HEK293 (cell line): Measurements from ENCODE around the gene FADS2.

ENCODE experiments used
- CTCF ChIA-PET: fragments of 350-600 bp; formaldehyde crosslinking; extraction: SDS; loops from one replicate; lab custom pipeline; 2021; ENCODE audit warnings: antibody characterized with exemption; lab: Yijun Ruan, JAX
- POLR2A ChIA-PET: fragments of 300-600 bp; formaldehyde crosslinking; extraction: SDS; loops from one replicate; lab custom pipeline; 2020; ENCODE audit warnings: antibody characterized with exemption, inconsistent platforms; lab: Yijun Ruan, JAX
- H3K27ac ChIP-seq: fragments of 200-500 bp; sonication (Bioruptor generic); 2 replicates; pipeline ENCODE4 v1.5.1; 2014; ENCODE audit warnings: low read depth, low read length, control low read depth, inconsistent platforms; ENCODE audit errors: extremely low read depth
- H3K36me3 ChIP-seq, 2 experiments: fragments of 200-500 bp in 1 of 2; sonication (Bioruptor generic) in 1 of 2; 1 replicate in 1 of 2; 2 replicates in 1 of 2; pipeline ENCODE4 v1.5.1; 2014 to 2017; ENCODE audit warnings: inconsistent platforms in 2 of 2, low read length in 2 of 2; ENCODE audit not compliant: control insufficient read depth in 2 of 2, insufficient read depth in 1 of 2
- H3K4me1 ChIP-seq: fragments of 200-500 bp; sonication (Bioruptor generic); 2 replicates; pipeline ENCODE4 v1.5.1; 2014; ENCODE audit warnings: mild to moderate bottlenecking, low read length, inconsistent platforms; ENCODE audit not compliant: control insufficient read depth, insufficient read depth
- H3K4me3 ChIP-seq: 2 replicates; pipeline ENCODE4 v1.5.1; 2011; ENCODE audit warnings: low read depth, mild to moderate bottlenecking, control low read depth, low read length, moderate library complexity
- H3K9me3 ChIP-seq: fragments of 200-500 bp; sonication (Bioruptor generic); 2 replicates; pipeline ENCODE4 v1.5.1; 2014; ENCODE audit warnings: low read depth, low read length, inconsistent platforms; ENCODE audit not compliant: control insufficient read depth, insufficient read depth
- BCL11A ChIP-seq: fragments of 450-650 bp; formaldehyde crosslinking; IDR thresholded peaks from 2 replicates; pipeline ENCODE4 v1.5.1; 2016; ENCODE audit warnings: low read depth, missing biosample characterization, missing genetic modification characterization
- GLI2 ChIP-seq: fragments of 450-650 bp; formaldehyde crosslinking; IDR thresholded peaks from 2 replicates; pipeline ENCODE4; 2017; ENCODE audit warnings: missing biosample characterization, missing genetic modification characterization, low read depth, borderline replicate concordance
- KLF1 ChIP-seq: fragments of 450-650 bp; formaldehyde crosslinking; IDR thresholded peaks from 2 replicates; pipeline ENCODE4 v1.5.1; 2016; ENCODE audit warnings: missing biosample characterization, missing genetic modification characterization
- MZF1 ChIP-seq: fragments of 450-650 bp; formaldehyde crosslinking; IDR thresholded peaks from 2 replicates; pipeline ENCODE4 v1.5.1; 2017; ENCODE audit warnings: missing biosample characterization, missing genetic modification characterization, borderline replicate concordance
- PRDM4 ChIP-seq: fragments of 450-650 bp; formaldehyde crosslinking; IDR thresholded peaks from 2 replicates; pipeline ENCODE4 v1.5.1; 2017; ENCODE audit warnings: missing biosample characterization, missing genetic modification characterization
- ZBTB8A ChIP-seq: fragments of 450-650 bp; formaldehyde crosslinking; IDR thresholded peaks from 2 replicates; pipeline ENCODE4 v1.5.1; 2016; ENCODE audit warnings: missing biosample characterization, missing genetic modification characterization
- ZFP69B ChIP-seq: fragments of 450-650 bp; formaldehyde crosslinking; IDR thresholded peaks from 2 replicates; pipeline ENCODE4 v1.5.1; 2016; ENCODE audit warnings: missing biosample characterization, missing genetic modification characterization
- ZNF133 ChIP-seq: fragments of 450-650 bp; formaldehyde crosslinking; IDR thresholded peaks from 2 replicates; pipeline ENCODE4 v1.5.1; 2016; ENCODE audit warnings: missing biosample characterization, missing genetic modification characterization
- ZNF19 ChIP-seq: fragments of 450-650 bp; formaldehyde crosslinking; IDR thresholded peaks from 2 replicates; pipeline ENCODE4; 2016; ENCODE audit warnings: missing biosample characterization, missing genetic modification characterization, low read depth
- ZNF221 ChIP-seq: fragments of 450-650 bp; formaldehyde crosslinking; IDR thresholded peaks from 2 replicates; pipeline ENCODE4 v1.5.1; 2017; ENCODE audit warnings: missing biosample characterization, missing genetic modification characterization, borderline replicate concordance
- ZNF366 ChIP-seq: fragments of 450-650 bp; formaldehyde crosslinking; conservative IDR thresholded peaks from 2 replicates; pipeline ENCODE4 v1.5.1; 2016; ENCODE audit warnings: missing biosample characterization, missing genetic modification characterization
- ZNF37A ChIP-seq: fragments of 450-650 bp; IDR thresholded peaks from 2 replicates; pipeline ENCODE4 v1.5.1; 2018; ENCODE audit warnings: missing biosample characterization, missing genetic modification characterization
- ZNF585B ChIP-seq: fragments of 450-650 bp; formaldehyde crosslinking; IDR thresholded peaks from 2 replicates; pipeline ENCODE4 v1.5.1; 2016; ENCODE audit warnings: missing biosample characterization, missing genetic modification characterization
- ZNF623 ChIP-seq: fragments of 450-650 bp; formaldehyde crosslinking; IDR thresholded peaks from 2 replicates; pipeline ENCODE4 v1.5.1; 2016; ENCODE audit warnings: missing biosample characterization, missing genetic modification characterization
- ZNF639 ChIP-seq: fragments of 450-650 bp; formaldehyde crosslinking; IDR thresholded peaks from 2 replicates; pipeline ENCODE4 v1.5.1; 2016; ENCODE audit warnings: missing biosample characterization, missing genetic modification characterization
- ZNF654 ChIP-seq: fragments of 450-650 bp; formaldehyde crosslinking; IDR thresholded peaks from 2 replicates; pipeline ENCODE4 v1.5.1; 2016; ENCODE audit warnings: low read depth, missing biosample characterization, missing genetic modification characterization
- ZNF776 ChIP-seq: fragments of 450-650 bp; formaldehyde crosslinking; IDR thresholded peaks from 2 replicates; pipeline ENCODE4 v1.5.0; 2017; ENCODE audit warnings: missing biosample characterization, missing genetic modification characterization, borderline replicate concordance
- ZSCAN16 ChIP-seq: fragments of 450-650 bp; formaldehyde crosslinking; IDR thresholded peaks from 2 replicates; pipeline ENCODE4 v1.5.1; 2016; ENCODE audit warnings: missing biosample characterization, missing genetic modification characterization
- TF ChIP-seq, protein P1 (sequence below): fragments of 450-650 bp; formaldehyde crosslinking; IDR thresholded peaks from 2 replicates; pipeline ENCODE4 v1.5.1; 2016; ENCODE audit warnings: missing biosample characterization, missing genetic modification characterization
- TF ChIP-seq, protein P2 (sequence below): fragments of 450-650 bp; formaldehyde crosslinking; IDR thresholded peaks from 2 replicates; pipeline ENCODE4 v1.5.1; 2016; ENCODE audit warnings: missing biosample characterization, missing genetic modification characterization

Gene FADS2

GRCh38 chr11:61899146-61899841 lies 71.2 kb downstream of the FADS2 start (continued):
- TF ChIP-seq, protein P1, sequence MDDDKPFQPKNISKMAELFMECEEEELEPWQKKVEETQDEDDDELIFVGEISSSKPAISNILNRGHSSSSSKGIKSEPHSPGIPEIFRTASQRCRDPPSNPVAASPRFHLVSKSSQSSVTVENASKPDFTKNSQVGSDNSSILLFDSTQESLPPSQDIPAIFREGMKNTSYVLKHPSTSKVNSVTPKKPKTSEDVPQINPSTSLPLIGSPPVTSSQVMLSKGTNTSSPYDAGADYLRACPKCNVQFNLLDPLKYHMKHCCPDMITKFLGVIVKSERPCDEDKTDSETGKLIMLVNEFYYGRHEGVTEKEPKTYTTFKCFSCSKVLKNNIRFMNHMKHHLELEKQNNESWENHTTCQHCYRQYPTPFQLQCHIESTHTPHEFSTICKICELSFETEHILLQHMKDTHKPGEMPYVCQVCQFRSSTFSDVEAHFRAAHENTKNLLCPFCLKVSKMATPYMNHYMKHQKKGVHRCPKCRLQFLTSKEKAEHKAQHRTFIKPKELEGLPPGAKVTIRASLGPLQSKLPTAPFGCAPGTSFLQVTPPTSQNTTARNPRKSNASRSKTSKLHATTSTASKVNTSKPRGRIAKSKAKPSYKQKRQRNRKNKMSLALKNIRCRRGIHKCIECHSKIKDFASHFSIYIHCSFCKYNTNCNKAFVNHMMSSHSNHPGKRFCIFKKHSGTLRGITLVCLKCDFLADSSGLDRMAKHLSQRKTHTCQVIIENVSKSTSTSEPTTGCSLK = no peak

DNA sequence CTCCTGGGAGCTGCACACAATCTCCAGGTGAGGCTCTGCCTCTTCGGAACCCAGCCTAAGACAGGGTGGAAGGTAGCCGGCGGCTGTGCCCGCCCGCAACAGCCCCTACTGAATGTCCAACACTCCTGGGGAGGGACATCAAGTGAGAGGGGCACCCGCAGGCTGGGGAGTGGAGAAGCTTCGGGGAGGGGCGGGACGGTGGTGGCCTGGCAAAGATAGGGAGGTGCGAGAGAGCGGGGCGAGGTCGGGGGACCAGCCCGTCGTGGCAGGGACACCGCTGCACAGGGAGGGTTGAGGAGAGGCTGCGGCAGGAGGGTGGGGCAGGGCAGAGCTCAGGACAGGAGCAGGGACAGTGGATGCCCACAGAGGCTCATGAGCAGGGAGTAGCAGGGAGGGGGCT lies 72.2 kb downstream of the FADS2 start:
- no peak overlapping the region for H3K27ac ChIP-seq
- no peak for TF ChIP-seq ZSCAN16
- TF ChIP-seq ZNF654 (tag by site-specific recombination) = no peak
- no peak for TF ChIP-seq ZNF776 (tag by site-specific recombination)
- TF ChIP-seq PRDM4 = no peak
- no peak for TF ChIP-seq ZNF221 (tag by site-specific recombination)
- 0 out of 2 replicates have a peak, but pooled peaks have one; percentile 22 for TF ChIP-seq KLF1
- TF ChIP-seq ZNF19 = no peak
- TF ChIP-seq, all 188 proteins: peak for 1
- Histone ChIP-seq H3K9me3 (no peaks in the 10 kb centered on the region), H3K36me3 (no peaks in the 10 kb centered on the region), H3K4me1 (no peaks in the 10 kb centered on the region), H3K4me3 (no peak overlapping the region)
- CTCF ChIA-PET = interaction anchor here (0.6 to 16.2 kb wide), 19 partner anchors 9 to 454 kb away, joined by 3 to 329 read pairs (median 23); partner anchors contain the start of gene BEST1
- POLR2A ChIA-PET = interaction anchor here (0.8 to 1.0 kb wide), 2 partner anchors 68 to 182 kb away, joined by 3 read pairs; no protein-coding TSS in a partner anchor

- H3K9me3 ChIP-seq = no peaks in the 10 kb centered on the region
- no peak overlapping the region for H3K27ac ChIP-seq
- TF ChIP-seq ZNF133 (tag by site-specific recombination) = no peak
- no peak for TF ChIP-seq ZNF585B (tag by site-specific recombination)
- no peak for TF ChIP-seq ZNF639 (tag by site-specific recombination)
- no peak for TF ChIP-seq ZNF366 (tag by site-specific recombination)
- no peak for TF ChIP-seq MZF1 (tag by site-specific recombination)
- TF ChIP-seq, protein P2, sequence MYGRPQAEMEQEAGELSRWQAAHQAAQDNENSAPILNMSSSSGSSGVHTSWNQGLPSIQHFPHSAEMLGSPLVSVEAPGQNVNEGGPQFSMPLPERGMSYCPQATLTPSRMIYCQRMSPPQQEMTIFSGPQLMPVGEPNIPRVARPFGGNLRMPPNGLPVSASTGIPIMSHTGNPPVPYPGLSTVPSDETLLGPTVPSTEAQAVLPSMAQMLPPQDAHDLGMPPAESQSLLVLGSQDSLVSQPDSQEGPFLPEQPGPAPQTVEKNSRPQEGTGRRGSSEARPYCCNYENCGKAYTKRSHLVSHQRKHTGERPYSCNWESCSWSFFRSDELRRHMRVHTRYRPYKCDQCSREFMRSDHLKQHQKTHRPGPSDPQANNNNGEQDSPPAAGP (tag by site-specific recombination) = no peak
- TF ChIP-seq ZNF654 (tag by site-specific recombination) = no peak
- no peak for TF ChIP-seq ZFP69B (tag by site-specific recombination)
- TF ChIP-seq ZNF37A (tag by site-specific recombination) = no peak
- TF ChIP-seq ZNF623 (tag by site-specific recombination) = no peak
- TF ChIP-seq BCL11A (tag by site-specific recombination) = no peak
- no peak for TF ChIP-seq ZBTB8A (tag by site-specific recombination)
- TF ChIP-seq GLI2 (tag by site-specific recombination) = no peak
- H3K4me1 ChIP-seq = no peaks in the 10 kb centered on the region
- peaks cover 0 to 4% of the 10 kb centered on the region in 2 experiments; a peak in 1 of 3 replicates for H3K36me3 ChIP-seq
- POLR2A ChIA-PET = no interaction called here
- CTCF ChIA-PET = interaction anchor here (0.7 to 16.2 kb wide), 10 partner anchors 8 to 206 kb away, joined by 3 to 329 read pairs (median 74); partner anchors contain the start of genes BEST1 and RAB3IL1
- no peak overlapping the region for H3K4me3 ChIP-seq
Observed at GRCh38 chr11:61901397-61901796, 73.3 kb downstream of the FADS2 start.
